ENCODE data around the gene CRELD2.
A peak's percentile ranks its signal among the peaks of the same experiment; 100 is the strongest.

The CRELD2 gene

GRCh38 chr22:49933236-49934159 lies 15.1 kb downstream of the CRELD2 start:
- no peak for DNase-seq

- DNase-seq = no peak
These were observed 15.9 kb downstream of the CRELD2 start for GRCh38 chr22:49934160-49934890.

- no peak for DNase-seq
These were observed 16.6 kb downstream of the CRELD2 start for GRCh38 chr22:49934891-49935557.

GRCh38 chr22:49935561-49935960 lies 17.1 kb downstream of the CRELD2 start:
- DNase-seq = no peak

- no peak for DNase-seq
These were observed 17.9 kb downstream of the CRELD2 start for GRCh38 chr22:49936018-49936972.

- no peak for DNase-seq
These were observed 18.7 kb downstream of the CRELD2 start for GRCh38 chr22:49936973-49937757.

GRCh38 chr22:49937758-49938564 lies 19.5 kb downstream of the CRELD2 start:
- no peak for DNase-seq

GRCh38 chr22:49938565-49939136 lies 20.2 kb downstream of the CRELD2 start:
- no peak for DNase-seq

GRCh38 chr22:49941507-49942316 lies 23.3 kb downstream of the CRELD2 start:
- DNase-seq = no peak

GRCh38 chr22:49942565-49943404 lies 24.4 kb downstream of the CRELD2 start:
- DNase-seq = no peak

GRCh38 chr22:49943405-49943765 lies 25.0 kb downstream of the CRELD2 start:
- DNase-seq = no peak

- no peak for DNase-seq
These were observed 25.5 kb downstream of the CRELD2 start for GRCh38 chr22:49943771-49944398.

GRCh38 chr22:49944399-49944891 lies 26.0 kb downstream of the CRELD2 start:
- no peak for DNase-seq

GRCh38 chr22:49945042-49945794 lies 26.8 kb downstream of the CRELD2 start:
- peak; percentile 29 for DNase-seq

GRCh38 chr22:49946612-49947295 lies 28.3 kb downstream of the CRELD2 start:
- DNase-seq = no peak

GRCh38 chr22:49947296-49947622 lies 28.8 kb downstream of the CRELD2 start:
- DNase-seq = no peak
